ENCODE measurements around the gene KSR2.

The KSR2 gene

DNA sequence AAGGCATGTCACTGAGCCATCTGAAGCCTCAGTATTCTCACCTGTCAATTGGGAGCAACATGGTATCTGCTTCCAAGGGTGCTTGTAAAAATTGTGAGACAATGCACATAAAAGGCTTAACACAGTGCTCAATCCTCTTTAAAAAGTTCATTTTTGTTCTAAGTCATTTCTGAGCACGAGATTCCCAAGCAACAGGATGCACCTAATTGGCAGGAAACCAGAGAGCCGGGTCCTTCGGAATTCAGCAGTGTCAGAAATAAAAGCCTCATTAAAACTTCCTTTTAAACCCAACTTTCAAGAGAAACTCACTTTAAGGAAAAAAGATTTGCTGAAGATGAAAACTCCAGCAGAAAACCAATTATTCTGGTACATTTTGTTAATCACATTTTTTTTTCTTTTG, 494.9 kb downstream of the KSR2 start:
- Histone ChIP-seq H3K79me2 (ENCODE audit: insufficient read depth, low read length) (no peaks in the 10 kb centered on the region), H3K4me2 (ENCODE audit: low read length) (no peak overlapping the region), H3K9me3 (ENCODE audit: low read length) (no peaks in the 10 kb centered on the region), H3K9me2 (ENCODE audit: low read depth, low read length) (no peaks in the 10 kb centered on the region), H4K20me1 (ENCODE audit: insufficient read depth, low read length) (no peaks in the 10 kb centered on the region), H3K36me3 (ENCODE audit: insufficient read depth, low read length) (no peaks in the 10 kb centered on the region), H3K9ac (ENCODE audit: low read length) (no peak overlapping the region), H3K4me3 (ENCODE audit: low read depth, low read length, poor library complexity, severe bottlenecking) (no peak overlapping the region), H3F3A (ENCODE audit: insufficient read depth, low read length) (no peaks in the 10 kb centered on the region), H3K27me3 (ENCODE audit: insufficient read depth, low read length) (no peaks in the 10 kb centered on the region), H3K27ac (ENCODE audit: low read depth, low read length, poor library complexity, severe bottlenecking) (no peak overlapping the region), H2AFZ (ENCODE audit: low read length) (no peak overlapping the region), H3K4me1 (ENCODE audit: insufficient read depth, low read length, severe bottlenecking) (no peaks in the 10 kb centered on the region)
- TF ChIP-seq, protein P1, sequence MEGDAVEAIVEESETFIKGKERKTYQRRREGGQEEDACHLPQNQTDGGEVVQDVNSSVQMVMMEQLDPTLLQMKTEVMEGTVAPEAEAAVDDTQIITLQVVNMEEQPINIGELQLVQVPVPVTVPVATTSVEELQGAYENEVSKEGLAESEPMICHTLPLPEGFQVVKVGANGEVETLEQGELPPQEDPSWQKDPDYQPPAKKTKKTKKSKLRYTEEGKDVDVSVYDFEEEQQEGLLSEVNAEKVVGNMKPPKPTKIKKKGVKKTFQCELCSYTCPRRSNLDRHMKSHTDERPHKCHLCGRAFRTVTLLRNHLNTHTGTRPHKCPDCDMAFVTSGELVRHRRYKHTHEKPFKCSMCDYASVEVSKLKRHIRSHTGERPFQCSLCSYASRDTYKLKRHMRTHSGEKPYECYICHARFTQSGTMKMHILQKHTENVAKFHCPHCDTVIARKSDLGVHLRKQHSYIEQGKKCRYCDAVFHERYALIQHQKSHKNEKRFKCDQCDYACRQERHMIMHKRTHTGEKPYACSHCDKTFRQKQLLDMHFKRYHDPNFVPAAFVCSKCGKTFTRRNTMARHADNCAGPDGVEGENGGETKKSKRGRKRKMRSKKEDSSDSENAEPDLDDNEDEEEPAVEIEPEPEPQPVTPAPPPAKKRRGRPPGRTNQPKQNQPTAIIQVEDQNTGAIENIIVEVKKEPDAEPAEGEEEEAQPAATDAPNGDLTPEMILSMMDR (IDR thresholded peaks at IDR 0.05; ENCODE audit: low read length) = no peak
- TF ChIP-seq EZH2 (IDR thresholded peaks at IDR 0.05; ENCODE audit: borderline replicate concordance, low read length) = no peak

DNA sequence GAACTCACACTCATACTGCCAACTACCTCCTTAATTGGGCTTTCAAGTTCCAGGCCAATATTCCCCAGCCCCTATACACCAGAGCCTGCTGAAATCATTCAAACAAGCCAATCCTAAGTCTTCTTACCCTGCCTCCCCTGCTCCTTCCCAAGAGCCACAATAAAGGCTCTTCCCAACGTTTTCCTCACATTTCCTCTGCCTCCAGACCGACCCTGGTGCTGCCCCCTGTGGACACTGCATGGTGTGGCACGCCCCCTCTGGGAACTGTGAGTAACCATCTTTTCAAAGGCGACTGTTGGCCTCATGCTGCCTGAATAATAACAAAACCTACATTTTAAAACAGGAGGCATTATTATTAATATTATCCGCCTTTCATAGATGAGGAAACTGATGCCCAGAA, 495.8 kb downstream of the KSR2 start:
- H3K4me3 ChIP-seq (ENCODE audit: low read depth, low read length, poor library complexity, severe bottlenecking) = no peak overlapping the region
- no peak overlapping the region for H3K9ac ChIP-seq (ENCODE audit: low read length)
- H3K9me2 ChIP-seq (ENCODE audit: low read depth, low read length) = no peaks in the 10 kb centered on the region
- no peaks in the 10 kb centered on the region for H3F3A ChIP-seq (ENCODE audit: insufficient read depth, low read length)
- H3K27ac ChIP-seq (ENCODE audit: low read depth, low read length, poor library complexity, severe bottlenecking) = no peak overlapping the region
- TF ChIP-seq EZH2 (IDR thresholded peaks at IDR 0.05; ENCODE audit: borderline replicate concordance, low read length) = no peak
- TF ChIP-seq, protein P1 (IDR thresholded peaks at IDR 0.05; ENCODE audit: low read length) = peak; percentile 54
- no peaks in the 10 kb centered on the region for H3K79me2 ChIP-seq (ENCODE audit: insufficient read depth, low read length)
- H3K4me2 ChIP-seq (ENCODE audit: low read length) = no peak overlapping the region
- no peaks in the 10 kb centered on the region for H3K36me3 ChIP-seq (ENCODE audit: insufficient read depth, low read length)
- H3K4me1 ChIP-seq (ENCODE audit: insufficient read depth, low read length, severe bottlenecking) = no peaks in the 10 kb centered on the region
- H4K20me1 ChIP-seq (ENCODE audit: insufficient read depth, low read length) = no peaks in the 10 kb centered on the region
- H3K27me3 ChIP-seq (ENCODE audit: insufficient read depth, low read length) = no peaks in the 10 kb centered on the region
- no peak overlapping the region for H2AFZ ChIP-seq (ENCODE audit: low read length)
- H3K9me3 ChIP-seq (ENCODE audit: low read length) = no peaks in the 10 kb centered on the region

DNA sequence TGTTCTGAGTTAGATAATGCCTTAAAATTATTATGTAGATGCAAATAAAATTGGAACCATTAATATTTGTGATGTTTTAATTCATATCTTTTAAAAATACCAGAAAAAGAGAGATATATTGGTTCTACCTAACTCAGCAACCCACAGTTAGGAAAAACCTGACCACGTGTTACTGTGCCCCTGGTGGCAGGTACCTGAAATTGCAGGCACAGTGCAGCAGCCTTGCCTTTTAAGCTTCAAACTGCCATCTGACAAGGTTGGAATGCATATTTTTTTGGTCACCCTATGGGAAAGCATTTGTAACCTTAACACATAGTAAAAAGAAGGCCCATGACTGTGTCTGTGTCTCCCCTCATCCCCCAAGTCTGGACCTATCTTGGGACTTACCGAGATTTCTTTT, 498.0 kb downstream of the KSR2 start:
- TF ChIP-seq, protein P1 (IDR thresholded peaks at IDR 0.05; ENCODE audit: low read length) = peak; percentile 61
- TF ChIP-seq EZH2 (IDR thresholded peaks at IDR 0.05; ENCODE audit: borderline replicate concordance, low read length) = no peak
- H3K9me2 ChIP-seq (ENCODE audit: low read depth, low read length) = no peaks in the 10 kb centered on the region
- H3K27ac ChIP-seq (ENCODE audit: low read depth, low read length, poor library complexity, severe bottlenecking) = no peak overlapping the region
- no peaks in the 10 kb centered on the region for H3F3A ChIP-seq (ENCODE audit: insufficient read depth, low read length)
- no peak overlapping the region for H3K4me3 ChIP-seq (ENCODE audit: low read depth, low read length, poor library complexity, severe bottlenecking)
- no peaks in the 10 kb centered on the region for H4K20me1 ChIP-seq (ENCODE audit: insufficient read depth, low read length)
- H2AFZ ChIP-seq (ENCODE audit: low read length) = no peak overlapping the region
- H3K9me3 ChIP-seq (ENCODE audit: low read length) = no peaks in the 10 kb centered on the region
- no peaks in the 10 kb centered on the region for H3K79me2 ChIP-seq (ENCODE audit: insufficient read depth, low read length)
- H3K27me3 ChIP-seq (ENCODE audit: insufficient read depth, low read length) = no peaks in the 10 kb centered on the region
- no peak overlapping the region for H3K9ac ChIP-seq (ENCODE audit: low read length)
- H3K36me3 ChIP-seq (ENCODE audit: insufficient read depth, low read length) = no peaks in the 10 kb centered on the region
- H3K4me1 ChIP-seq (ENCODE audit: insufficient read depth, low read length, severe bottlenecking) = no peaks in the 10 kb centered on the region
- no peak overlapping the region for H3K4me2 ChIP-seq (ENCODE audit: low read length)
